NCI-H1694 (cell line): ENCODE measurements around the gene ADAMTS9.

Source experiments
- DNase-seq: peaks from one replicate; lab custom pipeline; 2025; lab: John Stamatoyannopoulos, UW

Gene ADAMTS9, protein sequence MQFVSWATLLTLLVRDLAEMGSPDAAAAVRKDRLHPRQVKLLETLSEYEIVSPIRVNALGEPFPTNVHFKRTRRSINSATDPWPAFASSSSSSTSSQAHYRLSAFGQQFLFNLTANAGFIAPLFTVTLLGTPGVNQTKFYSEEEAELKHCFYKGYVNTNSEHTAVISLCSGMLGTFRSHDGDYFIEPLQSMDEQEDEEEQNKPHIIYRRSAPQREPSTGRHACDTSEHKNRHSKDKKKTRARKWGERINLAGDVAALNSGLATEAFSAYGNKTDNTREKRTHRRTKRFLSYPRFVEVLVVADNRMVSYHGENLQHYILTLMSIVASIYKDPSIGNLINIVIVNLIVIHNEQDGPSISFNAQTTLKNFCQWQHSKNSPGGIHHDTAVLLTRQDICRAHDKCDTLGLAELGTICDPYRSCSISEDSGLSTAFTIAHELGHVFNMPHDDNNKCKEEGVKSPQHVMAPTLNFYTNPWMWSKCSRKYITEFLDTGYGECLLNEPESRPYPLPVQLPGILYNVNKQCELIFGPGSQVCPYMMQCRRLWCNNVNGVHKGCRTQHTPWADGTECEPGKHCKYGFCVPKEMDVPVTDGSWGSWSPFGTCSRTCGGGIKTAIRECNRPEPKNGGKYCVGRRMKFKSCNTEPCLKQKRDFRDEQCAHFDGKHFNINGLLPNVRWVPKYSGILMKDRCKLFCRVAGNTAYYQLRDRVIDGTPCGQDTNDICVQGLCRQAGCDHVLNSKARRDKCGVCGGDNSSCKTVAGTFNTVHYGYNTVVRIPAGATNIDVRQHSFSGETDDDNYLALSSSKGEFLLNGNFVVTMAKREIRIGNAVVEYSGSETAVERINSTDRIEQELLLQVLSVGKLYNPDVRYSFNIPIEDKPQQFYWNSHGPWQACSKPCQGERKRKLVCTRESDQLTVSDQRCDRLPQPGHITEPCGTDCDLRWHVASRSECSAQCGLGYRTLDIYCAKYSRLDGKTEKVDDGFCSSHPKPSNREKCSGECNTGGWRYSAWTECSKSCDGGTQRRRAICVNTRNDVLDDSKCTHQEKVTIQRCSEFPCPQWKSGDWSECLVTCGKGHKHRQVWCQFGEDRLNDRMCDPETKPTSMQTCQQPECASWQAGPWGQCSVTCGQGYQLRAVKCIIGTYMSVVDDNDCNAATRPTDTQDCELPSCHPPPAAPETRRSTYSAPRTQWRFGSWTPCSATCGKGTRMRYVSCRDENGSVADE (N-terminal part only)

DNA sequence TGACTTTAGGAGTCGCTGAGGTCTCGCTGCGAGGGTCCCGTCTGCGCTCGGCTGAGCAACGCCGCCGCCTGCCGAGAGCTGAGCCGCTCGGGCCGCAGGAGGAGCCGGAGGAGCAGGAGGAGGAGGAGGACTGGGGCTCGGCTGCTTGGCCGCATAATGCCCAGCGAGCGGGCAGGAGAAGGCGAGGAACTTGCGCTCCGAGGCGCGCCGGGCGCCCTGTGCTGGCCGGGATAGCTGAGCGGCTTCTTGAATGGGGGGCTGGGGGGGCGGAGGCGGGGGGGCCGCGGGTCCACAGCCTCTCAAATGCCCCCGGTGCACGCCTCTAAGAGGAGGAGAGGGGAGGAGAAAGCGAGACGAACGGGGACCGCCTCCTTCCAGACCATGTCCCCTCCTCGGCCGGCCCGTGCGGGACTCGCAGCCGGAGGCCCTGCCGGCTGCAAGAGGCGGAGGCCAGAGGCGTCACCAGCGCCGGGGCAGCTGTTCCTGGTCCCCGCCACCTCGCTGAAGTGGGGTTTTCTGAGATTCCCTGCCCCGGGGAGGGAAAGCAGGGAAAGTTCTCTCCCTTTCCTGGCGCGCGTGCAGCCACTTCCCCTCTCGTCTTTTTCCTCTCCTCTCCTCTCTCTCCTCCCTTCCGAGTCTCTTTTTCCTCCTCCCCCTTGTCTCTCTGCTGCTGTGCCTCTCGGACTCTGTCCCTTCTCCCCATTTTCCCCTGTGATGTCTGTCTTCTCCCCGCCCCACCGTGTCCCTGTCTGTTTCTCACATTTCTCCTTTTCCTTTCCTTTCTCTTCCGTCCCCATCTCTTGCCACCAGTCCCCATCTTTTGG is at the start of gene ADAMTS9:
Gene ADAMTS9, minus strand, starts transcription at position 220 of the 824 bp plus-strand sequence. CDS start 343 bp downstream, outside the sequence.
- DNase-seq = no peak

DNA sequence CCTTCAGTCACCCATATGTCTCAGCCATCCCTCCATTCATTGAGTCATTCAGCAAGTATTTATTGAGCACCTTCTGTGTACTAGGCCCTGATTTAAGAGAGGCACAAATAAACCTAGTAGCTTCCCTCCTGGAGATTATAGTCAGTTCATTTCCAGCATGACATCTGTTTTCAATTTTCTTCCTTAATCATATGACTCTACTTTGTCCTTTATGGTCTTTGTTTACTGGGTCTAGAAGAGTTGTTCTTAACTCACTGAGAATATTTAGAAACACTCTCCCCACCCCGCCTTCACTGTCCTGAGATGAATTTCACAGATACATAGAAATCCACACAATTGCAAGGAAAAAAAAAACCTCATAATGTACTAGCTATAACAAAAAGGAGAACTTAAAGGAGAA is 44.8 kb upstream of the ADAMTS9 start:
- DNase-seq = no peak

DNA sequence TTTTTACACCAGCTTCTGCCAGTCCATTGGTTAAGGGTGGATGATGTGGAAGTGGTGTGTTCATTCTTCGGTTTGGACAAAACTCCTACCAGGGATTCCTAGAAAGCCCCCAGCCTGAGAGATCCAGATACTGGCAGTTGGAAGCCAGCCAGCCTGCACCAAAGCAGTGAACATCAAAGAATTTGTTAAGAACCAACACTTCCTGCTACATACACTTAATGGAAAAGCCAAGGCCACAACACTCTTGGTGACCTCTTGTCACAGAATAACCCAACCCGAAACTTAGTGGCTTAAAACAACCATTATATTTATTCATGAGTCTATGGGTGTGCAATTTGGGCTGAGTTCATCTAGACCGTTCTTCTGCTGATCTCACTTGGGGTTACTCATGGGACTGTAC is 42.9 kb upstream of the ADAMTS9 start:
- no peak for DNase-seq

DNA sequence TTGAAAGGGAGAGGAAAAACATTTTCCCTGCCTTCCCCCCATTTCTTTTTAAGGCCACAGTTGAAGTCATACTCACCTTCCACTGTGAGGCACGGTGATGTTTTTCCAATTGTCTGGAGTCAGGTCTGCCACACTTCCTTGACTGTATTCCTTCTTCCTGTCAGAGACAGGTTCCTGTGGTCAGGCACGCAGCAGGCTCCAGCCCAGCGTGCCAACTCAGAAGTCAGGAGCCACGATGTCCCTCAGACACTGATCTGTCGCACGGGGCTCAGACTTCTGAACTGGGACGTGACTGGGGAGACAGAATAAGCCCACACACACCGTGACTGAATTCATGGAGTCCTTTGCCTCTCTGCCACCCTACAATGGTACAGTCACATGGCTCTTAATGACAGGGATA is 41.2 kb upstream of the ADAMTS9 start:
- DNase-seq = no peak

DNA sequence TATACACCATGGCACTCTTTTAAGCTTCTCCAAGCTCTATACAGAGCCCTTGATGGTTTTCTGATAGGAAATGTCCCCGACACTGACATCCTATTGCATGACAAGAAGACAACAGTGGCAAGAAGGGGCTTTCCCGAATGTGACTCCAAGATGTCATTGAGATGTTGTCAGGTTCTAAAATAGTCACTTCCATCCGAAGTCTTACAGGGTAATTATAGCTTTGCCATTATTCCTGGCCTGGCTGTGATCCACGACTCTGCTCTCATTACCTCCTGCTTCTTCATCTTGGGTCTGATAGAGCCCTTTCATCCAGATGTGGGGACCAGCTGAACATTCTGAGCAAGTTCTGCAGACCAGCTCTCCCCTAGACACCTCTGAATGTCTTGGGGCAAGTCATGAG is 40.6 kb upstream of the ADAMTS9 start:
- no peak for DNase-seq

DNA sequence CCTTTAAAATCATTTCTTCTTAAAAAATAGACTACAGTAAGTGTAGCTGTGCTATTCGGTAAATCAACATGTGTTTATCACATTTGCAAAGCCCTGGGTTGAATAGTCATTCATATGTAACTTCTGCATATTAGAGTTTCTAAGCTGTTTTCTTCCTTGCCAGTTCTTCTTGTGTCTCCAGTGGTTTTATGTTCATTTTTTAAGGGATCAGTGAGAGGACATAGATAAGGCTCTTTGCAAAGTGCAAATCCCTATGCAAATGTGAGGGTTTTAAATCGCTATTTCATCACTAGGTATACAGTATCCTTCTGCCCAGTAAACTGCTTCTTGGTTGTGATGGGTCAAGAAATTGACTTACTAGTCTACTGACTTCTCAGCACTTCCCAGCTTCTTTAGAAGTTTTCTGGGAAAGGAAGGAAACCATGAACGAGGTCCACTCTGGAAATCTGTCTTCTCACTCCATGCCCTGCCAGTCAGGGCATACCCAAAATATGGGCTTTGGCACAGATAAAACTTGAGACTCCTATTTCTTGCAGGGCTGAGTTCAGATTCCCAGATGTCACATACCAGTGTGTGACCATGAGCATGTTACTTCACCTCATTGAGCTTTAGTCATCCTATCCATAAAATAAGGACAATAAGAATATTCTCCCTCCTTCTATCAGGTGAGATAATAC is 38.8 kb upstream of the ADAMTS9 start:
- no peak for DNase-seq

DNA sequence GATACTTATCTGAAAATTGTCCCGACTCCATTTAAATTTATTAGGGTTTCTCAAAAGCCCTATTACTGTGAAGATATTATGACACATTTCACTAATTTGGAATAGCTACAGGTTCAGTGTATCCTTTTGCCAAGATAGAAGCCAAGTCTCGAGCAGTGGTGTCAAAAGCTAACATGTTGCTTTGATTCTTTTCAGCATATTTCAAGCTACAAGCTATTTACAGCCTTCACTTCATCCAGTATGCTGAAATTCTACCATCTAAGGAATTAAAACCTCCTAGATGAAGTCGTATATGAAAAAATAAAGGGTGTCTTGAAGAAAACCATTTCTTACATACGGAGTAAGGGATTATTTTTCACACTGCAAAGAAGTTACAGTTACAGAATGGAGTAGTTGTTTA is 31.2 kb upstream of the ADAMTS9 start:
- no peak for DNase-seq

DNA sequence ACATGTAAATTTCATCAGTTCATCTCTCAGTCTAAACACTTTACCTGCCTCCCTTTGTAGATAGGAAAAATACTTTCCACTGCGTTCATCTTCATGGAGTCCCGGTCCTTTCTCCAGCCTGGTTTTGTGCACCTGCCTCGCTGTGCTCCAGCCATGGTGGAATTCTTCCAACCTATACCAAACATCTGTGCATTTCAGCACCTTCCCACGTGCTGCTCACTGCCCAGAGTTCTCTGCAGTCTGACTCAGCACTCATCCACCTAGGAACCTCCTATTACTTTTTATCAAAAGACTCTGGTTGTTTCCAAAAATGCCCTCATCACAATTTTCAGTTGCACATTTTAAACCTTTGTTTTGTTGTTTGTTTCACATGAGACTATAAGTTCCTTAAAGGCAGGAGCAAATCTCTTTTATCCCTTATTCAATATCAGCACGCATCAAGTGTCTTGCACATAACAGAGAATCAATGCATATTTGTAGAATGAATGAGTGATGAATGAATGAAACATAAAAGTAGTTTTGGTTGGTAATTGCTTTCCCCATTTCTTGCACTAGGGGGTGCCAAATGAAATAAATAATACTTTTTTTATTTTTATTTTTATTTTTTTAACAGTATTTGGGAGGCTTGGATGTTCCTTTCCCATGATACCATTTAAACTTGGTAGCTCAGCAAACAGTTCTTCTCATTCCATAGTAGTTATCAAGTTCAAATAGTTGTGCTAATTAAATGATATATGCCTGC is 30.2 kb upstream of the ADAMTS9 start:
- DNase-seq = no peak

DNA sequence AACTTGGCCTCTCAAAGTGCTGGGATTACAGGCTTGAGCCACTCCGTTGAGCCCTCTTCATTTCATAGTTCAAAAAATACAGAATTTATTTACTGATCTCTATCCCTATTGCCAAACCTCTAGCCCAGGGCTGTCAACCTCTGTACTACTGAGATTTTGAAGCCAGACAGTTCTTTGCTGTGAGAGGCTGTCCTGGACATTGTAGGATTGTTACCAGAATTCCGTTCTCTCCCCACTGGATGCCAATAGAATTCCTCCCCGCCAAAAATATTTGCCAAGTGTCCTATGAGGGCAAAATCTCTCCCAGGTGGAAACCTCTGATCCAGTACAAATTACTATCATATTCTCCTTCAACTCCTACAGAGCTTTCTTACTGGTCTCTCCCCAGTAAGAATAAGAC is 29.6 kb upstream of the ADAMTS9 start:
- DNase-seq = no peak

DNA sequence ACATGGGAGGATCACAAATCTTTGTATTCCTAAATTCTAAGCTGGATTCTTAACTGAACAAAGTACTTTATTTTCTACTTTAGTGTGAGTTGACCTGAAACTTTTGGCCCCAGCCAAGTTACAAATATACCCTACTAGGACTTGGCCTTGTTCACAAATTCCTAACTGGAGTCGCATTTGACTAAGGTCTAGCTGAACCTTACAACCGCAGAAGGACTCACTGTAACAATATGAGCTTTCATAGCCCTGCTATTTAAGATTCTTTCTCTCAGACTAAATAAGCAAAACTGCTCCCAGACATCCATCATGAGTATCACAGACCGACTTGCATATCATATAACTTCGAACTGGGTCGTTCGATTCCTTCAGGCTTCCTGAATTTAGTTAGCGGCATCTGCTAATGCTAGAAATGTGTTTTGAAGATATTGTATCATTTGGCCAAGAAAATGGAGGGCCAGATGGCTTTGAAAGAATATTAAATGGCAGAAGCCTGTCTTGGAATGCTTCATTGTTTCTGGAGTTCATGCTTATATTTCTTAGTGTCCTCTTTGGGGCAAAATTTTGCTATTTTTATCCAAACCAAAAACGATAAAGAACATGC is 28.4 kb upstream of the ADAMTS9 start:
- DNase-seq = no peak

DNA sequence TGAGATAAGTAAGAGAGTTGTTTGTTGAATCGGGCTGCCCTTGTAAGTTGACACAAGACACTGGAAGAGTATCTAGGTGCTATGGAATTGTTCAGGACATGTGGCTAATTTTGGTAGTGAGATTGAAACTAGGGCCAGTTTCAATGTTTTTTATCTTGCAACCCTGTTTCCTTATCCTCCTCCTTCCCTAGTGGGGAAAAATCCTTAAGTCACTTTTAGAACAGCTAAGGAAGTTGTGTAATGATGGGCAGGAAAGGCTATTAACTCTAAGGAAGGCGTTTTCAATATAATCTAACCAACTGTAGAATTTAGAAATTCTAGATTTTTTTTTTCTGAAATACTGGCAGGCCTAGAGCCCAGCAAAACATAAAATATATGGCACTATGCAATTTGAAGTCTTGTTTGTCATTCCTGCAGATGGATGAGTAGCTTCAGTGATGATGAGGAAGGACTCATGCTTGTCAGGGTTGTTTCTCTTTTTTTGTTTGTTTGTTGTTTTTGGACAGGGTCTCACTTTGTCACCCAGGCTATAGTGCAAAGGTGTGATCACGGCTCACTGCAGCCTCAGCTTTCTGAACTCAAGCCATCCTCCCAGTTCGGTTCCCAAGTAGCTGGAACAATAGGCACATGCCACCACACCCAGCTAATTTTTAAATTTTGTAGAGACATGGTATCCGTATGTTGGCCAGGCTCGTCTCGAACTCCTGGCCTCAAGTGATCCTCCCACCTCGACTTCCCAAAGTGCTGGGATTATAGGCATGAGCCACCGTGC is 27.6 kb upstream of the ADAMTS9 start:
- DNase-seq = no peak

DNA sequence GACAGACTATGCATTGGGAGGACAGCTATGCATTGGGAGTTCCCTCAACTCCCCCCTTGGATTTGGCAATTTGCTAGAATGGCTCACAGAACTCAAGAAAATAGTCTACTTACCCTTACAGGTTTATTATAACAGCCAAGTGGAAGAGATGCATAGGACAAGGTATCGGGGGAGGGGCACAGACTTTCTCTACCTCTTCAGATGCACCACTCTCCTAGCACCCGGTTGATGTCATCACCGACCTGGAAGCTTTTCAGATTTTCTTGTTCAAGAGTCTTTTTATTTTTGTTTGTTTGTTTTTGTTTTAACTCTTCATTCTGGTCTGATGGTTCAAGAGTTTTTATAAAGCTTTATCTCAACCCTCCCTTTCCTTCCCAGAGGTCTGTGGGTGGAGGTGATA is 20.7 kb upstream of the ADAMTS9 start:
- no peak for DNase-seq

DNA sequence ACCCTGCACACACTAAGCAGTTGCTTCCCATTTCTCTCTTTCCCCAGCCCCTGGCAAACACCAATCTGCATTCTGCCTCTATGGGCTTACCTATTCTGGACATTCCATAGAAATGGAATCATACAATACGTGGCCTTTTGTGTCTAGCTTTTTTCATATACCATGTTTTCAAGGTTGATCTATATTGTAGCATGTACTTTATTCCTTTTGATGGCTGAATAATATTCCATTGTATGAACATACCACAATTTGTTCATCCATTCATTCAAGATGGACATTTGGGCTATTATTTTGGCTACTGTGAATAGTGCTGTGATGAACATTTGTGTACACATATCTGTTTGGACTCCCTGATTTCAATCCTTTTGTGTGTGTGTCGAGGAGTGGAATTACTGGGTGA is 18.1 kb upstream of the ADAMTS9 start:
- DNase-seq = no peak

DNA sequence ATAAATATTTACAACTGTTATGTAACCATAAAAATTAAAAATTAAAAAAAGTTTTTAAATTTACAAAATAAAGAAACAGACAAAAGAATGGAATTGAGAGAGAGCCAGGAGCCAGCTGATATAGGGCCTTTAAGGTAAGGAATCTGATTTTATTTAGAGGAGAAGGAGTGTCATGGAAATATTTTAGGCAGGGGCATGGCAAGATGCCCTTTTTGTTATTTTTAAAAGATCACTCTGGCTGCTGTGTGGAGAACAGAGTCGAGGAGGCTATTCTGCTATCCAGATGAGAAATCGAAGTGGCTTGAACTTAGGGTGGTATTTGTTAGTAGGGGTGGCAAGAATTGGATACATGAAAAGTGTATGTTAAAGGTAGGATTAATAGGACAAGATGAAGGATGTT is 9.1 kb upstream of the ADAMTS9 start:
- no peak for DNase-seq

DNA sequence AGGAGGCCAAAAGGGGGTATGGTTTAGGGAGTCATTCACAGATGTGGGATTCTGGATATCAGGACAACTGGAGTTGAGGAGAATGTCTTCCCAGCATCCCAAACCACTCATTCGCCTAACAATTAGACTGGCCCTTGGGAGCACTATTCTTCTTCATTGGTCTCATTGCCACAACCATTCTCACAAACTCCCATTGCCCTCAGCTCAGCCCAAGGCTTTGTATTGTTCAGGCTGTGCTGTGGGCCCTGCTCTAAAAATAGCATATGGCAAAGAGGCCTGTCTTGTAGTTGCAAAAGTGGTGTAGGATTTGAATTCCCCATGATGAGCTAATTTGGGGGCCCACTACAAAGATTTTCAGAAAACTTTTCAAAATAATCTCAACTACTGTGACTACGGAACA is 6.3 kb upstream of the ADAMTS9 start:
- no peak for DNase-seq

DNA sequence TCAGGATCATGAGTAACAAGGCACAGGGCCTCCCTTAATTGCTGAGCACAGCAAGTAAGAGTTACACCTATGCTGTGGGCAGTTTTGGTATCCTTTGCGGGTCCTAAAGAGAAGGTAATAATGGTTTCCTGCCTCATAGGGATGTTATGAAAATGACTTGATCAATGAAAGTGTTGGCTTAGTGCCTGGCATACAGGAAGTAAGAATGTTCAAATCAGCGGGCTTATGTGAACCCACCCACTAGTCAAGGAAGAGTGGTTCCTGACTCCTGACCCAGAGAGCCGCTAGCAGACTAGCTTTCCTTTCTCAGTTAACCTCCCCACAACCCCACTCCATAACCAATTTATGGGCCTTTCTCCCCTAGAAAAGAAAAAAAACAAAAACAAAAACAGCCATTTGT is 5.2 kb upstream of the ADAMTS9 start:
- DNase-seq = no peak

DNA sequence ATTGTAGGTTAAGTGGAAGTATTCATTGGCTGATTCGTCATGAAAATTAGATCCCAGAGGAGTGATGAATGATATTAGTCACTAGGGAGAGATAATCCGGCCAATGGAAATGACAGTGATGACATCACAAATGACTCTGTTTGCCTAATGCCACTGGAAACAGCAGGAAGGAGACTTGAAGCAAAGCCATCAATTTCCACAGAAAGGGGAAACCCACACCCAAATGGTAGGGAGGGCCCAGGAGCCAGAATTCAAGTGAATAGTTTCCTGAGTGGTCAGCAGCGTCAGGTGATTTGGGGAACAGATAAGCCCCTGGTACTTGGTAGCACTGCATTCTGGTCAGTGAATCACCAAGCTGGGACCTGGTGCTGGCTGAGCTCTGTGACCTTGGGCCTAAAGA is 3.3 kb upstream of the ADAMTS9 start:
- no peak for DNase-seq

DNA sequence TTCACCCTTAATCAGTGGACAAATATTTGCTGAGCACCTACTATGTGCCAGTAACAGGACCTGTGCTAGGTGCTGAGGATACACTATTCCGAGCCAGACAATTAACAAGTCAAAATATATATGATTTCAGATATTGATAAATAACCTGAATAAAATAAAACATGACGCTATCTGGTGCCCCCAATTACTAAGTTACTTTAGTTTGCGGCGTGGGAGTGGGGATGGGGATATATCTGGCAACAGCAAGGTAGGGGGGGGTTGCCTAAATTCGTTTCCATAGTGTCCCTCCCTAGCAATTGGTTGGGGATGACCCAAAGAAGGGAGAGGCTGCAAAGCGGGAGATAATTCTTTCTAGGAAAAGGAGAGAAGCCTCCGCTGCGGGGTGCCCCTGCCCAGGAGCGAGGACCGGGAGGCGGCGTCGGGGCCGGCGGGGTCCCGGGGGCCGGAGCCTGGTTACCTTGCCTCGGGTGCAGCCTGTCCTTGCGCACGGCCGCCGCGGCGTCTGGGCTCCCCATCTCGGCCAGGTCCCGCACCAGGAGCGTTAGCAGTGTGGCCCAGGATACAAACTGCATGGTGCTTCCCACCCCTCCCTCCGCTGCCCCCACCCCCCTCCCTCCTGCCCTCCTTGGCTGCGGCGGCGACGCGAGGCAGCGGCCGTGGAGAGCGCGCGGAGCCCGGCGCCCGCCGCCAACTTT is 567 bp downstream of the ADAMTS9 start:
- no peak for DNase-seq
